AG09309 (cell line): ENCODE results near the gene CCDC92B.

Source experiments
- DNase-seq: peaks from one replicate; pipeline ENCODE4 v3.0.0-alpha.2; 2010; ENCODE audit warnings: low read depth
- H3K4me3 ChIP-seq: 2 replicates; pipeline ENCODE4 v1.5.1; 2011; ENCODE audit warnings: mild to moderate bottlenecking, low read depth, low read length, moderate library complexity; ENCODE audit not compliant: control insufficient read depth
- TF ChIP-seq, protein P1 (sequence below): IDR thresholded peaks from 2 replicates; pipeline ENCODE4 v1.5.1; 2011; ENCODE audit warnings: mild to moderate bottlenecking, low read depth, low read length, inconsistent platforms; ENCODE audit not compliant: insufficient read depth, control insufficient read depth; ENCODE audit errors: missing control alignments

Gene CCDC92B

GRCh38 chr17:2751491-2751890 is 2.0 kb upstream of the CCDC92B start:
- no peak overlapping the region for H3K4me3 ChIP-seq
- DNase-seq = no peak
- TF ChIP-seq, protein P1, sequence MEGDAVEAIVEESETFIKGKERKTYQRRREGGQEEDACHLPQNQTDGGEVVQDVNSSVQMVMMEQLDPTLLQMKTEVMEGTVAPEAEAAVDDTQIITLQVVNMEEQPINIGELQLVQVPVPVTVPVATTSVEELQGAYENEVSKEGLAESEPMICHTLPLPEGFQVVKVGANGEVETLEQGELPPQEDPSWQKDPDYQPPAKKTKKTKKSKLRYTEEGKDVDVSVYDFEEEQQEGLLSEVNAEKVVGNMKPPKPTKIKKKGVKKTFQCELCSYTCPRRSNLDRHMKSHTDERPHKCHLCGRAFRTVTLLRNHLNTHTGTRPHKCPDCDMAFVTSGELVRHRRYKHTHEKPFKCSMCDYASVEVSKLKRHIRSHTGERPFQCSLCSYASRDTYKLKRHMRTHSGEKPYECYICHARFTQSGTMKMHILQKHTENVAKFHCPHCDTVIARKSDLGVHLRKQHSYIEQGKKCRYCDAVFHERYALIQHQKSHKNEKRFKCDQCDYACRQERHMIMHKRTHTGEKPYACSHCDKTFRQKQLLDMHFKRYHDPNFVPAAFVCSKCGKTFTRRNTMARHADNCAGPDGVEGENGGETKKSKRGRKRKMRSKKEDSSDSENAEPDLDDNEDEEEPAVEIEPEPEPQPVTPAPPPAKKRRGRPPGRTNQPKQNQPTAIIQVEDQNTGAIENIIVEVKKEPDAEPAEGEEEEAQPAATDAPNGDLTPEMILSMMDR = no peak

DNA sequence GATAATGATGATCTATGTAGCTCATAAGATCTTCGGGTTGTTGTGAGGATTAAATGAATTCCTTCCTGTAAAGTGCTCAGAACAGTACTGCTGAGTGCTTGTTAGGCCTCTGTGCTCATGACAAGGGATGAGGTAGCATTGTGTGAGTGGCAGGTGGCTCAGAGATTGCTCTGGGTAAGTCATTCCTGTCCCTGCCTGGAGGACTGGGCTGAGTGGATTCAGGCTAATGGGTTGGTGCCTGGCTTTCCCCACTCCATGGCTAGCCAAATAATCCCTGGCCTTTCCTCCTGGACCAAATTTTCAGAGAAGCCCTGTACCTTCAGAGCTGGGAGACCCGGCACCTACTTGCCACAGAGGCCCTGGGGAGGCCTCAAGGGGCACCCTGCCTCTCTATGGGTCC is 1.3 kb upstream of the CCDC92B start:
- no peak for DNase-seq
- no peak overlapping the region for H3K4me3 ChIP-seq
- TF ChIP-seq, protein P1 = no peak

GRCh38 chr17:2749784-2750181 is 331 bp upstream of the CCDC92B start:
- no peak overlapping the region for H3K4me3 ChIP-seq
- no peak for DNase-seq
- TF ChIP-seq, protein P1 = no peak

- TF ChIP-seq, protein P1 = no peak
- no peak overlapping the region for H3K4me3 ChIP-seq
- DNase-seq = no peak
Observed at GRCh38 chr17:2745317-2746037, 4.0 kb downstream of the CCDC92B start.

DNA sequence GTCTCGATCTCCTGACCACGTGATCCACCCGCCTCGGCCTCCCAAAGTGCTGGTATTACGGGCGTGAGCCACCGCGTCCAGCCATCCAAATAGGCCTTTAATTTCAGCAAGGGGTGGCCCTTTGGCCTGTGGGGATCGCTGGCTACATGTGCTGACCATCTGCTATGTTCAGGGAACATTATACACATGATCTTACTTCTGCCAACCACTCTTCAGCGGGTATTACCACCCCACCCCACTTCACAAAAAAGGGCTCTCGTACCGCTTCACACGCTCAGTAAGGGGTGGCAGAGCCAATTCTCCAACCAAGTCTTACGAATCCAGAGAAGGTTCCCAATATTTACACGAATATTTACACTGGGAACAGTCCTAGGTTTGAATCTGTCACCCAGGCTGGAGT is 11.8 kb downstream of the CCDC92B start:
- H3K4me3 ChIP-seq = no peak overlapping the region
- no peak for DNase-seq
- TF ChIP-seq, protein P1 = no peak

- H3K4me3 ChIP-seq = no peak overlapping the region
- TF ChIP-seq, protein P1 = no peak
- DNase-seq = no peak
Observed at GRCh38 chr17:2736956-2737355, 12.5 kb downstream of the CCDC92B start.
